Neural cell (in vitro differentiated cells): ENCODE measurements around the gene GIMAP8.

Experiments used
- CTCF ChIP-seq: fragments of 450-650 bp; IDR thresholded peaks from 2 replicates; pipeline ENCODE4 v1.5.1; 2014; ENCODE audit warnings: antibody characterized with exemption, mild to moderate bottlenecking, moderate library complexity; ENCODE audit not compliant: poor library complexity, severe bottlenecking
- EZH2 ChIP-seq: fragments of 200-600, 300-800 bp; shearing (Covaris generic), sonication (generic); IDR thresholded peaks from 2 replicates; pipeline ENCODE4 v1.6.1; 2014; ENCODE audit warnings: antibody characterized with exemption, low read length, borderline replicate concordance, mild to moderate bottlenecking; ENCODE audit not compliant: insufficient read depth, poor library complexity, severe bottlenecking
- POLR2AphosphoS5 ChIP-seq: IDR thresholded peaks from 2 replicates; pipeline ENCODE4 v1.6.1; 2012
- RAD21 ChIP-seq: fragments of 450-650 bp; conservative IDR thresholded peaks from 2 replicates; pipeline ENCODE4 v1.6.1; 2014; ENCODE audit warnings: antibody characterized with exemption, mild to moderate bottlenecking, moderate library complexity
- REST ChIP-seq: IDR thresholded peaks from 2 replicates; pipeline ENCODE4 v1.6.1; 2012; ENCODE audit warnings: borderline replicate concordance
- SMC3 ChIP-seq: fragments of 450-650 bp; conservative IDR thresholded peaks from 2 replicates; pipeline ENCODE4 v1.6.1; 2014; ENCODE audit warnings: antibody characterized with exemption, mild to moderate bottlenecking, moderate library complexity; ENCODE audit not compliant: poor library complexity
- TAF1 ChIP-seq: IDR thresholded peaks from 2 replicates; pipeline ENCODE4 v1.6.1; 2012; ENCODE audit warnings: low read depth

GRCh38 chr7:150476819-150477631 is 26.6 kb downstream of the GIMAP8 start:
- TF ChIP-seq TAF1 (no peak), CTCF (no peak), EZH2 (no peak), REST (no peak), POLR2AphosphoS5 (no peak), RAD21 (no peak), SMC3 (no peak)
